Osteoblast (primary cell): ENCODE data around the gene MTCL1. TPM values are rescaled to one million over a fixed set of nuclear protein-coding genes. Genes with fewer than 3 reads are reported as not detected.

Source experiments
- DNase-seq: peaks from one replicate; pipeline ENCODE4 v3.0.0; 2011; ENCODE audit warnings: low spot score, mixed read lengths; ENCODE audit not compliant: insufficient read length; ENCODE audit errors: missing footprints
- H2AFZ ChIP-seq: 2 replicates; pipeline ENCODE4 v1.6.0; 2011; ENCODE audit warnings: mild to moderate bottlenecking, low read length
- H3K27ac ChIP-seq: 2 replicates; pipeline ENCODE4 v1.5.1; 2011; ENCODE audit warnings: mild to moderate bottlenecking, low read depth, low read length, moderate library complexity
- H3K27me3 ChIP-seq: 2 replicates; pipeline ENCODE4 v1.6.0; 2012; ENCODE audit warnings: mild to moderate bottlenecking, control low read depth, inconsistent platforms, low read length, moderate library complexity; ENCODE audit not compliant: insufficient read depth
- H3K36me3 ChIP-seq: 2 replicates; pipeline ENCODE4 v1.5.1; 2011; ENCODE audit warnings: mild to moderate bottlenecking, low read length, control low read depth, moderate library complexity; ENCODE audit not compliant: insufficient read depth
- H3K4me1 ChIP-seq: 2 replicates; pipeline ENCODE4 v1.5.1; 2011; ENCODE audit warnings: mild to moderate bottlenecking, low read length, control low read depth, moderate library complexity; ENCODE audit not compliant: insufficient read depth
- H3K4me2 ChIP-seq: 2 replicates; pipeline ENCODE4 v1.6.0; 2011; ENCODE audit warnings: mild to moderate bottlenecking, low read length; ENCODE audit not compliant: insufficient read depth
- H3K4me3 ChIP-seq: fragments of 200-600 bp; sonication (generic); 3 replicates; pipeline ENCODE4 v1.5.1; 2012; ENCODE audit warnings: mild to moderate bottlenecking, low read length, inconsistent platforms; ENCODE audit not compliant: insufficient read depth
- H3K79me2 ChIP-seq: 2 replicates; pipeline ENCODE4 v1.6.0; 2012; ENCODE audit warnings: mild to moderate bottlenecking, low read length, control low read depth, inconsistent platforms; ENCODE audit not compliant: insufficient read depth
- H3K9me3 ChIP-seq: 2 replicates; pipeline ENCODE4 v1.5.1; 2011; ENCODE audit warnings: low read depth, low read length, control low read depth
- H4K20me1 ChIP-seq: 2 replicates; pipeline ENCODE4 v1.6.0; 2012; ENCODE audit warnings: mild to moderate bottlenecking, low read length, control low read depth; ENCODE audit not compliant: insufficient read depth
- total RNA-seq: library from RNA; depleted of rRNA; stranded (reverse); fragments of >200 nt; gene quantifications from 2 replicates; pipeline ENCODE4 v1.2.3, GENCODE V29; 2012
- TF ChIP-seq, protein P1 (sequence below): IDR thresholded peaks from 2 replicates; pipeline ENCODE4 v1.5.1; 2011; ENCODE audit warnings: mild to moderate bottlenecking, low read depth, low read length, moderate library complexity; ENCODE audit errors: extremely low read depth

Gene MTCL1
- total RNA-seq, 1 donor = 38.0 TPM

DNA sequence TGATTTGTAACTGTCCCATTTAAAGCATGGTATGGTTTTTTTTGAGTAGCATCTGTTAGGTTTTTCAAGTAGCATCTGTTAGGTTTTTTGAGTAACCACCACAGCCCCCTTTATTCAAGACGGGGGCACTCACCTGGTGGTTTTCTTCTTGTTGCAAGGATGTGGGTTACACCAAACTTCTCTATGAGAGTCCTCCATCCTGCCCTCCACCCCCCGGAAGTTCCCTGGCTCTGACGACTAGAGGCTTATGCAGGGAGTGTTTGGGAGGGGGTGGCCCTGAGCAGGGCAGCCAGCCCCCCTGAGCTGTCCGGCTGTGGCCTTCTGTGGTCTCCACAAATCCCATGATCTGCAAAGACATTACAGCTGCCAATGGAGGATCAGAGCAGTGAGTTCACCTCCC, 39.3 kb downstream of the MTCL1 start:
- Histone ChIP-seq H2AFZ (no peak overlapping the region), H3K4me2 (no peak overlapping the region), H3K27me3 (no peaks in the 10 kb centered on the region), H3K4me1 (peaks cover 16% of the 10 kb centered on the region), H3K36me3 (peaks cover 14% of the 10 kb centered on the region), H3K9me3 (no peaks in the 10 kb centered on the region), H4K20me1 (no peaks in the 10 kb centered on the region), H3K4me3 (no peak overlapping the region), H3K79me2 (peaks cover 62% of the 10 kb centered on the region), H3K27ac (no peak overlapping the region)
- DNase-seq = no peak
- TF ChIP-seq, protein P1, sequence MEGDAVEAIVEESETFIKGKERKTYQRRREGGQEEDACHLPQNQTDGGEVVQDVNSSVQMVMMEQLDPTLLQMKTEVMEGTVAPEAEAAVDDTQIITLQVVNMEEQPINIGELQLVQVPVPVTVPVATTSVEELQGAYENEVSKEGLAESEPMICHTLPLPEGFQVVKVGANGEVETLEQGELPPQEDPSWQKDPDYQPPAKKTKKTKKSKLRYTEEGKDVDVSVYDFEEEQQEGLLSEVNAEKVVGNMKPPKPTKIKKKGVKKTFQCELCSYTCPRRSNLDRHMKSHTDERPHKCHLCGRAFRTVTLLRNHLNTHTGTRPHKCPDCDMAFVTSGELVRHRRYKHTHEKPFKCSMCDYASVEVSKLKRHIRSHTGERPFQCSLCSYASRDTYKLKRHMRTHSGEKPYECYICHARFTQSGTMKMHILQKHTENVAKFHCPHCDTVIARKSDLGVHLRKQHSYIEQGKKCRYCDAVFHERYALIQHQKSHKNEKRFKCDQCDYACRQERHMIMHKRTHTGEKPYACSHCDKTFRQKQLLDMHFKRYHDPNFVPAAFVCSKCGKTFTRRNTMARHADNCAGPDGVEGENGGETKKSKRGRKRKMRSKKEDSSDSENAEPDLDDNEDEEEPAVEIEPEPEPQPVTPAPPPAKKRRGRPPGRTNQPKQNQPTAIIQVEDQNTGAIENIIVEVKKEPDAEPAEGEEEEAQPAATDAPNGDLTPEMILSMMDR = no peak

- TF ChIP-seq, protein P1 = no peak
- H3K36me3 ChIP-seq = peaks cover 14% of the 10 kb centered on the region
- DNase-seq = no peak
- H3K9me3 ChIP-seq = no peaks in the 10 kb centered on the region
- H3K27ac ChIP-seq = no peak overlapping the region
- no peaks in the 10 kb centered on the region for H3K27me3 ChIP-seq
- no peak overlapping the region for H3K4me2 ChIP-seq
- no peak overlapping the region for H3K4me3 ChIP-seq
- peaks cover 16% of the 10 kb centered on the region for H3K4me1 ChIP-seq
- no peak overlapping the region for H2AFZ ChIP-seq
- no peaks in the 10 kb centered on the region for H4K20me1 ChIP-seq
- H3K79me2 ChIP-seq = peaks cover 62% of the 10 kb centered on the region
Observed at GRCh38 chr18:8745355-8746014, 40.1 kb downstream of the MTCL1 start.

GRCh38 chr18:8747440-8747937, 42.1 kb downstream of the MTCL1 start:
- Histone ChIP-seq H3K27ac (peak overlapping the region; percentile 76), H3K79me2 (peaks cover 52% of the 10 kb centered on the region), H3K9me3 (no peaks in the 10 kb centered on the region), H3K4me1 (peaks cover 28% of the 10 kb centered on the region), H2AFZ (peak overlapping the region; percentile 39), H3K4me2 (peak overlapping the region; percentile 58), H4K20me1 (no peaks in the 10 kb centered on the region), H3K4me3 (no peak overlapping the region), H3K36me3 (peaks cover 11% of the 10 kb centered on the region), H3K27me3 (no peaks in the 10 kb centered on the region)
- TF ChIP-seq, protein P1 = no peak
- peak; percentile 69 for DNase-seq

- H3K4me2 ChIP-seq = no peak overlapping the region
Observed at GRCh38 chr18:8749492-8749891, 44.1 kb downstream of the MTCL1 start.

More at GRCh38 chr18:8749492-8749891, 44.1 kb downstream of the MTCL1 start:
- Histone ChIP-seq H3K4me1 (peaks cover 35% of the 10 kb centered on the region), H3K27me3 (no peaks in the 10 kb centered on the region), H3K36me3 (peaks cover 11% of the 10 kb centered on the region), H2AFZ (no peak overlapping the region), H3K27ac (no peak overlapping the region), H3K9me3 (no peaks in the 10 kb centered on the region), H3K4me3 (no peak overlapping the region), H4K20me1 (no peaks in the 10 kb centered on the region), H3K79me2 (peaks cover 62% of the 10 kb centered on the region)
- TF ChIP-seq, protein P1 = no peak
- no peak for DNase-seq
